Adrenal gland (tissue), 12 donors: ENCODE results near the gene ATXN1. TPM values are rescaled to one million over a fixed set of nuclear protein-coding genes. Genes with fewer than 3 reads are reported as not detected.
"Not testable (repeated sequence)": the region's sequence is repeated elsewhere in the genome, so short reads cannot be mapped to it uniquely, and the experiment has no call there.

Source experiments
- DNase-seq, 7 donors: peaks; one replicate each; pipeline ENCODE4 v3.0.0-alpha.2; 2019 to 2020
- H3K27ac ChIP-seq, 5 donors: fragments of 200-600 bp; sonication (generic) in 4 of 5; 1 replicate in 3 of 5; 2 replicates in 2 of 5; pipeline versions ENCODE4 v1.5.1 to v1.8.0; 2016 to 2020; ENCODE audit warnings: mild to moderate bottlenecking in 1 of 5
- H3K27me3 ChIP-seq: fragments of 200-600 bp; 2 replicates; pipeline ENCODE4 v1.8.0; 2021
- H3K36me3 ChIP-seq, 2 donors: fragments of 200-600 bp; replicated peaks in 1 of 2; 1 replicate in 1 of 2; 2 replicates in 1 of 2; pipeline versions ENCODE4 v1.5.1 to v1.8.0; 2018 to 2022
- H3K4me1 ChIP-seq, 2 donors: fragments of 200-600 bp; replicated peaks in 1 of 2; 1 replicate in 1 of 2; 2 replicates in 1 of 2; pipeline versions ENCODE4 v1.5.1 to v1.8.0; 2018 to 2021
- H3K4me3 ChIP-seq, 4 donors: fragments of 200-600 bp; sonication (generic) in 3 of 4; one replicate each; pipeline ENCODE4 v1.5.1; 2016 to 2018
- H3K9me3 ChIP-seq, 3 donors: fragments of 200-600 bp; sonication (generic) in 1 of 3; replicated peaks in 1 of 3; 1 replicate in 2 of 3; 2 replicates in 1 of 3; pipeline versions ENCODE4 v1.5.1 to v1.8.0; 2016 to 2021
- POLR2A ChIP-seq, 2 donors: fragments of 450-650 bp; IDR thresholded peaks; one replicate each; pipeline ENCODE4 v1.6.1; 2017; ENCODE audit warnings: antibody characterized with exemption in 2 of 2, mild to moderate bottlenecking in 2 of 2, moderate library complexity in 1 of 2
- WGBS, 4 donors: extraction: QIAGEN DNeasy Blood & Tissue Kit in 2 of 4; methylation state at CpG; one replicate each; pipeline versions ENCODE4 v1.1.5 to v1.1.7; 2013 to 2017; 5-methylcytosine and 5-hydroxymethylcytosine counted together
- intact Hi-C, 2 donors: fragments of 100-400 bp; cut with DNase I; formaldehyde crosslinking; loops; one replicate each; pipeline versions ENCODE4 v1.14.1 to v1.15.0; 2022 to 2023
- polyA plus RNA-seq, 3 donors: library from polyadenylated mRNA; stranded (reverse); fragments of 200-250 nt in 2 of 3; fragments of 350-450 nt in 1 of 3; fragmentation: Illumina TruSeq in 1 of 3; extraction: RNeasy Lipid Tissue Mini Kit (QIAGEN cat#74804) in 1 of 3; gene quantifications; one replicate each; pipeline ENCODE4 v1.2.3, GENCODE V29; 2013 to 2014
- total RNA-seq, 9 donors: library from RNA; depleted of rRNA in 4 of 9; stranded (reverse); fragments of >200 nt in 4 of 9; fragments of 120-200 nt in 1 of 9; fragmentation: NEBNext Ultra II Directional in 1 of 9; extraction: Animal tissue kit (Norgen Biotek cat#: 25700) in 1 of 9; gene quantifications; one replicate each; pipeline versions ENCODE4 v1.1.0 to v1.2.4, GENCODE V29; 2013 to 2023
- TF ChIP-seq, protein P1 (sequence below), 6 experiments: fragments of 450-650 bp in 4 of 6; fragments of 200-600 bp in 2 of 6; sonication (generic) in 1 of 6; IDR thresholded peaks; 1 replicate in 5 of 6; 2 replicates in 1 of 6; pipeline versions ENCODE4 v1.5.1 to v1.8.0; 2016 to 2021; ENCODE audit warnings: antibody characterized with exemption in 6 of 6, mild to moderate bottlenecking in 2 of 6, moderate library complexity in 1 of 6
- donor health status: healthy with polysubstance abuse.
- donor health status: Bipolar disorder and iron deficiency.
- donor health status: DM: yes; HTN: yes; CAD: no.
- donor health status: DM: no; HTN: no; CAD: no.
- donor health status: DM: no; HTN: no; CAD: no.
- donor health status: DM: yes; HTN: yes; CAD: no.

ATXN1 gene
- total and polyA plus RNA-seq, 12 donors = 3.4 to 51.3 (median 25.4) TPM

DNA sequence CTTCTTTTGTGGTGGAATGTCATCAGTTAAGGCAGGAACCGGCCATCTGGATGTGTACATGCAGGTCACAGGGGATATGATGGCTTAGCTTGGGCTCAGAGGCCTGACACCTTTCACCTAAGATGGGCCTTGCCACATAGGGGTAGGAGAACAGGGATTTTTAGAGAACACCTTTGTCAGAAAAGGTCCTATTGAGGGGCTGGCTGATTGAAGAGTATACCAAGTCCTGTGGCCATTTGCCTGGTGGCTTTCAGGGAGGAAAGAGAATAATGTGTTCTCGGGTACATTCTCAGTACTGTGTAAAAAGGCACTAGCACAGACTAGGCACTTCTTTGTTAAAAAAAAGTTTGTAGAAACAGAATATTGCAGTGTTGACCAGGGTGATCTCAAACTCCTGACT, 496.5 kb downstream of the ATXN1 start:
- Histone ChIP-seq H3K36me3 (no peaks in the 10 kb centered on the region), H3K4me3 (no peak overlapping the region), H3K27me3 (no peaks in the 10 kb centered on the region), H3K9me3 (no peaks in the 10 kb centered on the region), H3K27ac (no peak overlapping the region), H3K4me1 (no peaks in the 10 kb centered on the region)
- DNase-seq = no peak
- intact Hi-C loops = no loop called here
- WGBS, 4 donors = 78 to 100% (median 96%) methylated on average over 1 to 2 of the region's 2 CpGs
- TF ChIP-seq, protein P1, sequence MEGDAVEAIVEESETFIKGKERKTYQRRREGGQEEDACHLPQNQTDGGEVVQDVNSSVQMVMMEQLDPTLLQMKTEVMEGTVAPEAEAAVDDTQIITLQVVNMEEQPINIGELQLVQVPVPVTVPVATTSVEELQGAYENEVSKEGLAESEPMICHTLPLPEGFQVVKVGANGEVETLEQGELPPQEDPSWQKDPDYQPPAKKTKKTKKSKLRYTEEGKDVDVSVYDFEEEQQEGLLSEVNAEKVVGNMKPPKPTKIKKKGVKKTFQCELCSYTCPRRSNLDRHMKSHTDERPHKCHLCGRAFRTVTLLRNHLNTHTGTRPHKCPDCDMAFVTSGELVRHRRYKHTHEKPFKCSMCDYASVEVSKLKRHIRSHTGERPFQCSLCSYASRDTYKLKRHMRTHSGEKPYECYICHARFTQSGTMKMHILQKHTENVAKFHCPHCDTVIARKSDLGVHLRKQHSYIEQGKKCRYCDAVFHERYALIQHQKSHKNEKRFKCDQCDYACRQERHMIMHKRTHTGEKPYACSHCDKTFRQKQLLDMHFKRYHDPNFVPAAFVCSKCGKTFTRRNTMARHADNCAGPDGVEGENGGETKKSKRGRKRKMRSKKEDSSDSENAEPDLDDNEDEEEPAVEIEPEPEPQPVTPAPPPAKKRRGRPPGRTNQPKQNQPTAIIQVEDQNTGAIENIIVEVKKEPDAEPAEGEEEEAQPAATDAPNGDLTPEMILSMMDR (IDR thresholded peaks at IDR 0.05) = no peak
- no peak for TF ChIP-seq POLR2A (IDR thresholded peaks at IDR 0.05)

DNA sequence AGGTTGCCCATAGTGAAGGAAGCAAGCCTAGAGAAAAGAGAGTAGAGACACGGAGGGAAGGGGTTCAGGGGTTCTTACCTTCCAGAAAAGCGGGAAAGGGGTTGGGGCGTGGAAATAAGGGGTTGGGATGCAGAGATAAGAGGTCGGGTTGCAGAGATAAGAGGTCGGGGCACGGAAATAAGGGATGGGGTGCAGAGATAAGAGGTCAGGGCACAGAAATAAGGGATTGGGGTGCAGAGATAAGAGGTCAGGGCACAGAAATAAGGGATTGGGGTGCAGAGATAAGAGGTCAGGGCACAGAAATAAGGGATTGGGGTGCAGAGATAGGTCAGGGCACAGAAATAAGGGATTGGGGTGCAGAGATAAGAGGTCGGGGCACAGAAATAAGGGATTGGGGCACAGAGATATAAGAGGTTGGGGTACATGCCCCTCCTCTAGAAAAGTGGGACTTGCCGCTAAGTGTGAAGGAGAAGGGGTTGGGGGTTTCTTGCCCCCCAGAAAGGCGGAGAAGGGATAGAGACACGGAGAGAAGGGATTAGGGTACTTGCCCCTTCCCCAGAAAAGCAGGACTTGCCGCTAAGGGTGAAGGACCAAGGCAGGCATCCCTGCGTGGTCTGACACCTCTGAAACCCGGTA, 497.7 kb downstream of the ATXN1 start:
- H3K36me3 ChIP-seq, H3K4me1 ChIP-seq, DNase-seq, H3K27ac ChIP-seq, intact Hi-C loops, H3K4me3 ChIP-seq, H3K9me3 ChIP-seq, H3K27me3 ChIP-seq: not testable (repeated sequence)
- 89 to 95% (median 92%) methylated on average over 13 of the region's 13 CpGs for WGBS, 4 donors

DNA sequence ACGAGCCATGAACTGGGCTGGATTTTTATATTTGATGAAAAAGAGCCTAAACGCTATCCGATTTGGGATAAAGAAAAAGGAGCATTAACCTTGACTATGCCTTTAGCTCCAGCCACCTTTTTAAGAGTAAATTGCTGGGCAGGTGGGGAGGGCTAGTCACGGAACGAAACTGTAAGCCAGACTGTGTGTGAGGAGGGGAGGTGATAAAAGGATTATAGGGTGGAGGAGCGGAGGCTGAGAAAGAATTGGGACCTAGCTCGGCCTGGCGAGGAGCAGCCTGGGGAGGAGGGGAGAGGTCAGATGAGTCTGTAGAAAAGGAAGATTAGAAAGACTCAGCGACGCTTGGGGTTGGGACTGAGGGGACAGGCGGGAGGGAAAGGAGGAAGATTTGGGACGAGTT, 498.5 kb downstream of the ATXN1 start:
- H3K36me3 ChIP-seq, H3K27ac ChIP-seq, H3K9me3 ChIP-seq, DNase-seq, intact Hi-C loops, H3K4me1 ChIP-seq, H3K4me3 ChIP-seq, H3K27me3 ChIP-seq: not testable (repeated sequence)
- 89 to 92% (median 92%) methylated on average over 10 to 12 of the region's 12 CpGs for WGBS, 4 donors

DNA sequence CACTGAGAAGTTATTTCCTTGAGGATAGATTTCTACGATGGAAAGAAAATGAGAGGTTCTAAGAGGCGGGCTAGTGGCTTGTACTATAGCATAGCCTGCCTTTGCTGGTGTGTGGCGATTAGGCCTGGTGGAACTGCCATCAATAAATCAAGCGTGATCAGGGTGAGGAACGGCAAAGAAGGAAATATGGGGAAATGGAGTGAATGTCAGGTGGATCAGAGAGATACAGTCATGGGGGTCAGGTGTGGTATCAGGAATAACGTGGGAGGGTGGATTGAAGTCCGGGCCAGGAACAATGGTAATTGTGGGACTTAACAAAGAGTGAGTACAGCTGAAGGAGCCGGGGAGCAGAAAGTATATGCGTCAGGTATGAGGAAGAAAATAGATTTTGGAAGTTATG, 500.7 kb downstream of the ATXN1 start:
- H3K27me3 ChIP-seq, intact Hi-C loops, H3K36me3 ChIP-seq, H3K9me3 ChIP-seq, H3K4me3 ChIP-seq, H3K27ac ChIP-seq, DNase-seq, H3K4me1 ChIP-seq: not testable (repeated sequence)
- 85 to 99% (median 89%) methylated on average over 6 to 9 of the region's 9 CpGs for WGBS, 4 donors

DNA sequence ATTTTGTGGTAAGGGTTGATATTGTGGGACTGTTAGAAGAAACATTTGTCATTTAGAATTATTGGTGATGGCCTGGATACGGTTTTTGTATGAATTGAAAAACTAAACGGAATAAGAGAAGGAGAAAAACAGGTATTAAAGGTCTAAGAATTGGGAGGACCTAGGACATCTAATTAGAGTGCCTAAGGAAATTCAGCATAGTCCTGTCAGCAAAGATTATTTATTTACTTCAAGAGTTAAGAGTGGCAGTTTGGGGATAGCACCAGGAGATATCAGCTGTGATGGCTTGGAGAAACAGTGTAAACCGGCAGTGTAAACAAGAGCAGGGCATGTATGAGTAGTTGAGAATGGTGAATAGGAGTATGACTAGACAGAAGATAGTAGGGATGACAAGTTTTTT, 501.7 kb downstream of the ATXN1 start:
- H3K9me3 ChIP-seq = not testable (repeated sequence)

DNA sequence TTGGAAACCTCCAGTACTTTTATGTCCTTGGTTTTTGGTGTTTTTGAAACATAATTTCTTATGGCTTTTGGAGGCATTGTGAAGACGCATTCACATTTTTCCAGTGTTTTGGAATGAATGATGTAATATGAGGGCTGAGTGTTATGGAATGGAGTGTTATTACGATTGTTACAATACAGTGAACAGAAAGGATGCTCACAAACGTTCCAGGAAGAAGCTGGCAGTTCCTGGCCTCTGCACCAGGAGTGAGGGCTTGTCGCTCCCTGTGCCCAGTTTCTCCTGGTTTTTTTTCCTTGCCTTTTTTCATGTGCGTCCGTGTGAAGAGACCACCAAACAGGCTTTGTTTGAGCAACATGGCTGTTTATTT, 502.6 kb downstream of the ATXN1 start:
- no peaks in the 10 kb centered on the region for H3K27me3 ChIP-seq
- H3K4me3 ChIP-seq = no peak overlapping the region
- no peaks in the 10 kb centered on the region for H3K36me3 ChIP-seq
- H3K27ac ChIP-seq = no peak overlapping the region
- TF ChIP-seq, protein P1 (IDR thresholded peaks at IDR 0.05) = no peak
- no peak for TF ChIP-seq POLR2A (IDR thresholded peaks at IDR 0.05)
- intact Hi-C loops = no loop called here
- H3K4me1 ChIP-seq = no peaks in the 10 kb centered on the region
- H3K9me3 ChIP-seq = no peaks in the 10 kb centered on the region
- DNase-seq = no peak
- WGBS, 4 donors = 86 to 91% (median 87%) methylated on average over 6 of the region's 6 CpGs

More for the DNA sequence above, 501.7 kb downstream of the ATXN1 start:
- H3K36me3 ChIP-seq, H3K27me3 ChIP-seq, intact Hi-C loops, DNase-seq, H3K4me1 ChIP-seq, H3K4me3 ChIP-seq, H3K27ac ChIP-seq: not testable (repeated sequence)
- WGBS, 4 donors = 91 to 98% (median 94%) methylated on average over 2 of the region's 3 CpGs
